SJSA1 (cell line): ENCODE measurements around the gene CDK14. TPM values are rescaled to one million over a fixed set of nuclear protein-coding genes. Genes with fewer than 3 reads are reported as not detected.
"Not testable (repeated sequence)": the region's sequence is repeated elsewhere in the genome, so short reads cannot be mapped to it uniquely, and the experiment has no call there.

ENCODE experiments used
- DNase-seq, 2 experiments: peaks; one replicate each; pipeline ENCODE4 v3.0.0-alpha.2; 2015 to 2020; ENCODE audit warnings: low spot score in 2 of 2, low read depth in 1 of 2
- H3K27ac ChIP-seq: fragments of 250-450 bp; sonication (Bioruptor Pico); 2 replicates; pipeline ENCODE4 v1.5.1; 2020; ENCODE audit warnings: mild to moderate bottlenecking, moderate library complexity
- H3K27me3 ChIP-seq: fragments of 250-450 bp; sonication (Bioruptor Pico); replicated peaks from 2 replicates; pipeline ENCODE4 v1.5.1; 2020; ENCODE audit warnings: mild to moderate bottlenecking, moderate library complexity
- H3K36me3 ChIP-seq: fragments of 250-450 bp; sonication (Bioruptor Pico); 2 replicates; pipeline ENCODE4 v1.5.1; 2020; ENCODE audit warnings: mild to moderate bottlenecking
- H3K4me1 ChIP-seq: fragments of 250-450 bp; sonication (Bioruptor Pico); replicated peaks from 2 replicates; pipeline ENCODE4 v1.6.1; 2021; ENCODE audit warnings: mild to moderate bottlenecking
- H3K4me3 ChIP-seq: fragments of 250-450 bp; sonication (Bioruptor Pico); 2 replicates; pipeline ENCODE4 v1.5.1; 2020; ENCODE audit warnings: mild to moderate bottlenecking
- H3K9me3 ChIP-seq: fragments of 250-450 bp; sonication (Bioruptor Pico); replicated peaks from 2 replicates; pipeline ENCODE4 v1.5.1; 2020; ENCODE audit warnings: mild to moderate bottlenecking
- total RNA-seq: library from RNA; depleted of rRNA; stranded (reverse); fragments of >200 nt; shearing (Covaris generic); gene quantifications from 2 replicates; pipeline ENCODE4 v1.2.3, GENCODE V29; 2014

The CDK14 gene
- total RNA-seq, 1 experiment from 2014 or later = 20.8 TPM

DNA sequence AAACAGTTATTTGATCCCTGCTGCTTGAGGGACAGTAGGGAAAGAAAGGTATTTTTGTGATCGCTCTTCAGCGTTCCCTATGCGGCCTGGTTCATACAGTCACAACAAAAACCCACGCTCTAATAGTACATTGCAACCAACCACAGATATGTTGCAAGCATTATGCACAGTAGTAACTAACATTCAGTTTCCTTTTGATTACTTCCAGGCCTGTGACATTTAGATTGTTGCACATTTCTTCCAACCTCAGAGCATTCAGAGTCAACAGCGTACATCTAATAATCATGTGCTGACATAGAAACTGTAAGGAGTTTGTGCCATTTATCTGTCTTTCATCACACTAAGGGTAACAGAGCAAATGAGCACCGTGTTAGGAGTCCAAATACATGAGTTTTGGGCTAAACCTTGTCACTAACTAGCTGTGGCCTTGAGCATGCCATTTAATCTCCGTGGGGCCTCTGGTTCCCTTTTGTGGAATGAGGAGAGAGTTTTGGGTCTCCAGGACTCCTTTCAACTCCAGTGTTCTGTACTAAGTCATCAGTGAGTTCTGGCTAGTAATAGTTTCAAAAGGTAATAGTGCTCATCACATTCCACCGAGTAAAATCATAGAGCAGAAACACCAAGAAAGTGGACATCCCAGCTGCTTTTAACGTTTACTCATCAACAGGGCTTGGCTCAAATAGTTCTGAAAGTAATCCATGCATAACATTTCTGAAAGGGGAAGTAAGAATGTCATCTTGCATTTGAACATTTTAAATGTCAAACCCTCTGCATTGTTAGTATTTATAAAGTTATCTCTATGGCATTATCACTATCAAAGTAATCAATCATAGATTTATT, 569.1 kb downstream of the CDK14 start:
- H3K9me3 ChIP-seq = no peaks in the 10 kb centered on the region
- H3K27me3 ChIP-seq = no peaks in the 10 kb centered on the region
- H3K4me3 ChIP-seq = no peak overlapping the region
- peaks cover 18% of the 10 kb centered on the region for H3K4me1 ChIP-seq
- peak in 1 of 2 experiments; percentile 12 for DNase-seq
- H3K27ac ChIP-seq = peak overlapping the region; percentile 57
- no peaks in the 10 kb centered on the region for H3K36me3 ChIP-seq

DNA sequence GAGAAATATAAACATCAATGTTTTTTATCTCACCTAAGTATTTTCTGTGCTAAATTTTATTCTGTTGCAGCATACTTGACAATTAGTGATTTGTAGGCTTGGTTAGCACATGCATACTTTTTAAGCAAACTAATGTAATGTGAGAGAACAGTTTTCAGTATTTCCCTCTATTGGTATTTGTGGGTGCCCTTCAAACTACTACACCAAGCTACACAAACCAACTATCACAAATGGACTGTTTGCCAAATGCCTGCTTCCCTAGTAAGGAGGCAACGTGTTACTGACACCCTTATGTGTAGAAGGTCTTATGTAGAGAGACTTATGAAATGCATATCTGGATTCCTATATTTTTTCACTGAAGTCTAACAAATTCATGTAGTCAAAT, 569.7 kb downstream of the CDK14 start:
- Histone ChIP-seq H3K36me3 (no peaks in the 10 kb centered on the region), H3K4me3 (no peak overlapping the region), H3K27me3 (no peaks in the 10 kb centered on the region), H3K4me1 (peaks cover 18% of the 10 kb centered on the region), H3K27ac (no peak overlapping the region; the same call in 1 of the 2 replicates), H3K9me3 (no peaks in the 10 kb centered on the region)
- no peak for DNase-seq

GRCh38 chr7:91168871-91169829, 573.0 kb downstream of the CDK14 start:
- no peak overlapping the region for H3K4me3 ChIP-seq
- peaks cover 18% of the 10 kb centered on the region for H3K4me1 ChIP-seq
- no peak for DNase-seq
- H3K27ac ChIP-seq = no peak overlapping the region
- no peaks in the 10 kb centered on the region for H3K36me3 ChIP-seq
- H3K9me3 ChIP-seq = no peaks in the 10 kb centered on the region
- H3K27me3 ChIP-seq = no peaks in the 10 kb centered on the region

- H3K9me3 ChIP-seq = no peaks in the 10 kb centered on the region
- H3K4me3 ChIP-seq = no peak overlapping the region
- DNase-seq = no peak
- peaks cover 12% of the 10 kb centered on the region for H3K4me1 ChIP-seq
- no peaks in the 10 kb centered on the region for H3K27me3 ChIP-seq
- no peak overlapping the region for H3K27ac ChIP-seq
- H3K36me3 ChIP-seq = no peaks in the 10 kb centered on the region
Observed at GRCh38 chr7:91169830-91170191, 573.7 kb downstream of the CDK14 start.

DNA sequence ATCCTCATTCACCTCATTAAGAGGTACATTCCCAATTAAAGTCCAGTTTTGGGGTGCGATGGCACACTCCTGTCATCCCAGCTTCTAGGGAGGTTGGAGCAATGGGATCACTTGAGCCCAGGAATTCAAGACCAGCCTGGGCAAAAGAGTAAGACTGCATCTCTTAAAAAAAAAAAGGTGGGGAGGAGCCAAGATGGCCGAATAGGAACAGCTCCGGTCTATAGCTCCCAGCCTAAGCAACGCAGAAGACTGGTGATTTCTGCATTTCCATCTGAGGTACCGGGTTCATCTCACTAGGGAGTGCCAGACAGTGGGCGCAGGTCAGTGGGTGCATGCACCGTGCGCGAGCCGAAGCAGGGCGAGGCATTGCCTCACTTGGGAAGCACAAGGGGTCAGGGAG, 577.1 kb downstream of the CDK14 start:
- H3K4me3 ChIP-seq, H3K36me3 ChIP-seq, H3K4me1 ChIP-seq, H3K27ac ChIP-seq, H3K9me3 ChIP-seq, DNase-seq, H3K27me3 ChIP-seq: not testable (repeated sequence)

DNA sequence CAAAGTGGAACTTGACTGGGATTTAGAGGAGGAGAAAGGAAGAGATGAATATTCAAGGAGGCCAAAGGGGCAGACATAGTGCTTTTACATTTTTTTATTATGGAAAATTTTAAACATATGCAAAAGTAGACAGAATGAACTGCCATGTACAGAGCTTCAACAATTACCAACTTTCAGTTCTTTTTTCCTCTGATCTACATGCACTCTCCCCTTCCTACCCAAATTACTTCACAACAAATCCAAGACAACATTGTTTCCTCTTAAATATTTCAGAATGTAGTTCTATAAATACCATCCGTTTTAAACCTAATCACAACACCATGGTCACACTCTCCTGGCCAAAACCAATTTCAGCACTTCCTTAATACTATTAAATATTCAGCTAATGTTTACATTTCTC, 584.6 kb downstream of the CDK14 start:
- DNase-seq = no peak

DNA sequence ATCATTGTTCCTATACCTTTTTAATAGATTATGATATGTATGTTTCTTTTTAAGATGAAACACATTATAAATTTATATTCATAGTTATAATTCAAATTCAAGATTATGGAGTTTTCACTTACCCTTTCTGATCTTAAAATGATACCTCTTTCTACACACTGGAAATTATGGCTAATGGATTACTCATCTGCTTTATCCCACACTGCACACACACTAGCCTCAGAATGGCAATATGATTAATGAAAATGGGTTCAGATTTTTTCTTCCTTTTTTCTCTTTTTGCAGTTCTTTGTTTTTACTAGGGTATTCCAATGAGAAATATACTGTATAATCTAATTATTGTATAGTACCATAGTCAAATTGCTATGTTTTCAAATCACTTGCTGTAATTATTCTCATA, 585.8 kb downstream of the CDK14 start:
- peaks cover 11% of the 10 kb centered on the region for H3K4me1 ChIP-seq
- no peaks in the 10 kb centered on the region for H3K9me3 ChIP-seq
- no peaks in the 10 kb centered on the region for H3K27me3 ChIP-seq
- no peak overlapping the region for H3K27ac ChIP-seq
- H3K36me3 ChIP-seq = no peaks in the 10 kb centered on the region
- no peak for DNase-seq
- no peak overlapping the region for H3K4me3 ChIP-seq

More for the DNA sequence above, 584.6 kb downstream of the CDK14 start:
- Histone ChIP-seq H3K4me3 (no peak overlapping the region), H3K36me3 (no peaks in the 10 kb centered on the region), H3K4me1 (peaks cover 11% of the 10 kb centered on the region), H3K9me3 (no peaks in the 10 kb centered on the region), H3K27ac (no peak overlapping the region), H3K27me3 (no peaks in the 10 kb centered on the region)

DNA sequence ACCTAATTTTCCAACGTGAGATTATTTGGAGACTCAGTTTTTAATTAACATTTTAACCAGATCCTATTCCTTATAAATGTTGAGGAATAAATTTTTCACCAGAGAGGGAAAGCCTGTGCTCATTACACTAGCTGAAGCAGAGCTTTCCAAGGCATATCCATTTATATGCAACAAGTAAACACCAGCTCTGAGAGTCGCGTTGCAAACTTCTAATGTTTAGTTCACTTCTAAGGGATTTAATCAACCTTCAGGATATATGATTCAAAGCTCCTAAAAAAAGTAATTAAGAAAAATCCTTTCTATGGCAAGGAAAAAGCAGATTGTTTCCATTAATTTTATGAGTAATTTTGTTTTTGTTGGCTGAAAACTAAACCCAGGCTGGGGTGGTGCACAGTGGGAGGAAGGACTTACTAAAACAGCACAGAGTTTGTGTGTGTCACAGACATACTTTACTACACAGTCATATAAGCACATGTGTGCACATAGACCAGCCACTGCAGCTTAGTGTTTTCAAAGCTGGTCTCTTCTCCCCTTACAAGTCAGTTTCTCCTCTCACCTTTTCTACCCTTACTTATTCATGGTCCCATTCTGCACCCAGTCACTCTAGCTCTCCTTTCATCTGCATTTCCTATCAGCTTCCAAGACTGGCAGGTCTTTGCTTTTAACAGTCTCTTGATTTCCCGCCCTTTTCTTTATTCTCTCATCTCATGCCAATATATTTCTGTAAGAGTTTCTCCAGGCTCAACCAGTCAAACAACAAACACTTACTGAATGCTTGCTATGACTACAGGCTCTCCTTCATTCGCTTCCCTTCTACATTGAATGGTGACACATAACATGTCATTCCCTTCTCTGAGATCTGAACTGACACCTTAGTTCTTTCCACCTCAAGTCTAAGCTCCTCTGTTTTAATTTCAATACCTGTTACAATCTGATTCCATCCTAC, 587.0 kb downstream of the CDK14 start:
- Histone ChIP-seq H3K4me1 (peaks cover 11% of the 10 kb centered on the region), H3K4me3 (no peak overlapping the region), H3K36me3 (no peaks in the 10 kb centered on the region), H3K27ac (peak overlapping the region; percentile 33; the same call in 1 of the 2 replicates), H3K27me3 (no peaks in the 10 kb centered on the region), H3K9me3 (no peaks in the 10 kb centered on the region)
- peak; percentile 50 to 68 for DNase-seq

GRCh38 chr7:91185771-91186170, 589.6 kb downstream of the CDK14 start:
- no peak for DNase-seq
- Histone ChIP-seq H3K4me3 (no peak overlapping the region), H3K4me1 (peaks cover 11% of the 10 kb centered on the region)

GRCh38 chr7:91187061-91187460, 590.9 kb downstream of the CDK14 start:
- Histone ChIP-seq H3K27ac (no peak overlapping the region), H3K36me3 (no peaks in the 10 kb centered on the region), H3K4me3 (no peak overlapping the region), H3K4me1 (peaks cover 14% of the 10 kb centered on the region), H3K9me3 (no peaks in the 10 kb centered on the region), H3K27me3 (no peaks in the 10 kb centered on the region)
- no peak for DNase-seq

More at GRCh38 chr7:91185771-91186170, 589.6 kb downstream of the CDK14 start:
- Histone ChIP-seq H3K9me3 (no peaks in the 10 kb centered on the region), H3K36me3 (no peaks in the 10 kb centered on the region), H3K27ac (no peak overlapping the region), H3K27me3 (no peaks in the 10 kb centered on the region)

- no peaks in the 10 kb centered on the region for H3K27me3 ChIP-seq
- no peaks in the 10 kb centered on the region for H3K36me3 ChIP-seq
- no peak overlapping the region for H3K27ac ChIP-seq
- H3K9me3 ChIP-seq = no peaks in the 10 kb centered on the region
- DNase-seq = no peak
- H3K4me1 ChIP-seq = peaks cover 17% of the 10 kb centered on the region
- no peak overlapping the region for H3K4me3 ChIP-seq
Observed at GRCh38 chr7:91191771-91192170, 595.6 kb downstream of the CDK14 start.

DNA sequence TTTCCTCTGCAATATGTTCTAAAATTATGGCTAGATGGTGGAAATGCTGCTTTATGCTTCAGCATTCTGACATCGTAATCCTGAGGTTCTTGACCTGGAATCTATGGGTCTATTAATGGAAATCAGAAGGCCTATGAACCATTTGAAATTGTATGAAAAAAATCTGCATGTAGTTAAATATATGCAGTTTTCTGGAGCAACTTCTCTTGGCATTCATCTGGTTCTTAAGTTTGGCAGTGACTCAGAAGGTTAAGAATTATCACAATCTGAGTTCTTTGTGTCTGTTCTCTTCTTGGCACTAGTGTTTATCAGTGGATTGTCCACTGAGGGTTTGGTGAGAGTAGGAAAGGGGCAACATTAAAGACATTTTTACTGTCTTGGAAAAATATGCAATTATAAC, 597.0 kb downstream of the CDK14 start:
- Histone ChIP-seq H3K36me3 (no peaks in the 10 kb centered on the region), H3K27me3 (no peaks in the 10 kb centered on the region), H3K4me1 (peaks cover 17% of the 10 kb centered on the region), H3K4me3 (no peak overlapping the region), H3K27ac (no peak overlapping the region), H3K9me3 (no peaks in the 10 kb centered on the region)
- peak in 1 of 2 experiments; percentile 28 for DNase-seq

DNA sequence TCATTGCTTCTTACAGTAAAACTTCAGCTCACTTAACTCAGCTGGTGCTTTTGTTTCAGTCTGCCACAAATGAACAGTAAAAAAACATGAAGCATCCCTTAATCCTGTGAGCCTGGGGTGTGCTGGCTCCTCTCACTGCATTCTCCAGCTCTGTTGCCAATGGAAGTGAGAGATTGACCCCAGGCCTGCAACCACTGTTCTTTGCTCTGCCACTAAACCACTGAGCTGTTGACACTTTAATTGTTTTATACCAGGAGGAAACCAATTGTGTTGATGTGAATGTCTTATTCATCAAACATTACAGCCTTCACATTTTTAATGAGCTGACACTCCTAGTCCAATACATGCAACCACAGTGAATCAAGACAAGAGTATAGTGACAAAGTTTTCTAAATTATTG, 598.7 kb downstream of the CDK14 start:
- no peak for DNase-seq
- H3K27ac ChIP-seq = no peak overlapping the region

More for the DNA sequence above, 598.7 kb downstream of the CDK14 start:
- Histone ChIP-seq H3K4me3 (no peak overlapping the region), H3K4me1 (peaks cover 17% of the 10 kb centered on the region), H3K36me3 (no peaks in the 10 kb centered on the region), H3K27me3 (no peaks in the 10 kb centered on the region), H3K9me3 (no peaks in the 10 kb centered on the region)
